Measurements from ENCODE around the gene GTF2IRD1. TPM values are rescaled to one million over a fixed set of nuclear protein-coding genes. Genes with fewer than 3 reads are reported as not detected.

Gene GTF2IRD1
- total and polyA plus RNA-seq, 2 experiments from 2014 or later = 28.7 to 37.1 TPM

GRCh38 chr7:74632505-74632904 lies 178.8 kb downstream of the GTF2IRD1 start (continued):
- TF ChIP-seq CTCF (conservative IDR thresholded peaks at IDR 0.05; ENCODE audit: low read depth in 2 of 2) = no peak
- no peak for TF ChIP-seq EZH2phosphoT487 (IDR thresholded peaks at IDR 0.05; ENCODE audit: unreplicated experiment)
- TF ChIP-seq CREB1 (CRISPR knock-in tag; IDR thresholded peaks at IDR 0.05; ENCODE audit: low read depth) = no peak
- no peak for TF ChIP-seq STAT1 (IDR thresholded peaks at IDR 0.05; ENCODE audit: unreplicated experiment)
- TF ChIP-seq ZNF331 (CRISPR knock-in tag; IDR thresholded peaks at IDR 0.05; ENCODE audit: low read depth) = no peak
- TF ChIP-seq ZNF114 (CRISPR knock-in tag; IDR thresholded peaks at IDR 0.05) = no peak
- no peak for TF ChIP-seq NANOG (IDR thresholded peaks at IDR 0.05; ENCODE audit: borderline replicate concordance)
- TF ChIP-seq REST (IDR thresholded peaks at IDR 0.05; ENCODE audit: unreplicated experiment) = no peak
- TF ChIP-seq POLR2AphosphoS5 (IDR thresholded peaks at IDR 0.05; ENCODE audit: low read depth) = no peak

- Histone ChIP-seq H3F3A (replicated peaks; ENCODE audit: low read depth) (no peaks in the 10 kb centered on the region), H3K9me2 (ENCODE audit: insufficient read depth) (no peaks in the 10 kb centered on the region), H3K4me1 (ENCODE audit: insufficient read depth) (peaks cover 1% of the 10 kb centered on the region; the same call in 1 of the 2 replicates), H3K4me3 (no peak overlapping the region), H3K4me2 (no peak overlapping the region), H2AFZ (no peak overlapping the region), H4K20me1 (replicated peaks; ENCODE audit: insufficient read depth) (no peaks in the 10 kb centered on the region), H3K27ac (ENCODE audit: low read depth) (no peak overlapping the region), H3K27me3 (ENCODE audit: insufficient read depth) (no peaks in the 10 kb centered on the region), H3K79me2 (replicated peaks; ENCODE audit: insufficient read depth) (no peaks in the 10 kb centered on the region), H3K36me3 (ENCODE audit: insufficient read depth) (no peaks in the 10 kb centered on the region)
- no peaks in the 10 kb centered on the region for H3K36me3 Mint-ChIP-seq (ENCODE audit: low read depth)
- peaks cover 1% of the 10 kb centered on the region for H3K27me3 Mint-ChIP-seq (ENCODE audit: insufficient read depth, low read depth, poor library complexity)
- H3K27ac Mint-ChIP-seq = no peak overlapping the region
- no peak overlapping the region for H3K4me3 Mint-ChIP-seq
- DNase-seq (ENCODE audit: low spot score) (no peak), ATAC-seq (no peak)
- no peaks in the 10 kb centered on the region for H3K9me3 Mint-ChIP-seq
- 0 out of 3 replicates have a peak, but pooled peaks cover 1% of the 10 kb centered on the region for H3K4me1 Mint-ChIP-seq
- TF ChIP-seq EZH2phosphoT487 (IDR thresholded peaks at IDR 0.05; ENCODE audit: unreplicated experiment) (no peak), REST (IDR thresholded peaks at IDR 0.05; ENCODE audit: unreplicated experiment) (no peak), STAT1 (IDR thresholded peaks at IDR 0.05; ENCODE audit: unreplicated experiment) (no peak), CREB1 (CRISPR knock-in tag; IDR thresholded peaks at IDR 0.05; ENCODE audit: low read depth) (no peak)
Observed at GRCh38 chr7:74633451-74633921, 179.8 kb downstream of the GTF2IRD1 start.
